HEK293T (cell line): ENCODE data around the gene B4GALT5.

Experiments
- CTCF ChIA-PET: fragments of 350-600 bp; formaldehyde crosslinking; extraction: SDS; loops from one replicate; lab custom pipeline; 2021; ENCODE audit warnings: antibody characterized with exemption, inconsistent platforms; lab: Yijun Ruan, JAX
- POLR2A ChIA-PET: fragments of 350-600 bp; formaldehyde crosslinking; extraction: SDS; loops from one replicate; lab custom pipeline; 2020; ENCODE audit warnings: antibody characterized with exemption, inconsistent platforms; lab: Yijun Ruan, JAX
- DNase-seq: peaks from one replicate; pipeline ENCODE4 v3.0.0; 2012; ENCODE audit warnings: mixed read lengths; ENCODE audit errors: extremely low spot score
- ARNT ChIP-seq: fragments of 450-650 bp; IDR thresholded peaks from 2 replicates; pipeline ENCODE4 v1.6.1; 2017; ENCODE audit warnings: mild to moderate bottlenecking
- BHLHE40 ChIP-seq: fragments of 450-650 bp; IDR thresholded peaks from 2 replicates; pipeline ENCODE4 v1.6.1; 2016; ENCODE audit warnings: mild to moderate bottlenecking, moderate library complexity, borderline replicate concordance
- CTBP1 ChIP-seq: fragments of 450-650 bp; IDR thresholded peaks from 2 replicates; pipeline ENCODE4 v1.6.1; 2016; ENCODE audit warnings: borderline replicate concordance
- ELF4 ChIP-seq: fragments of 450-650 bp; IDR thresholded peaks from 2 replicates; pipeline ENCODE4 v1.6.1; 2017; ENCODE audit warnings: antibody characterized with exemption
- FOXA1 ChIP-seq: fragments of 450-650 bp; IDR thresholded peaks from 2 replicates; pipeline ENCODE4 v1.6.1; 2016; ENCODE audit warnings: mild to moderate bottlenecking
- FOXK2 ChIP-seq: fragments of 450-650 bp; IDR thresholded peaks from 2 replicates; pipeline ENCODE4 v1.6.1; 2016; ENCODE audit warnings: mild to moderate bottlenecking
- FOXM1 ChIP-seq: fragments of 450-650 bp; IDR thresholded peaks from 2 replicates; pipeline ENCODE4 v1.6.1; 2017; ENCODE audit warnings: mild to moderate bottlenecking, borderline replicate concordance
- HDGF ChIP-seq: fragments of 450-650 bp; IDR thresholded peaks from 2 replicates; pipeline ENCODE4 v1.6.1; 2017; ENCODE audit warnings: antibody characterized with exemption, borderline replicate concordance
- L3MBTL2 ChIP-seq: fragments of 450-650 bp; conservative IDR thresholded peaks from 2 replicates; pipeline ENCODE4 v1.6.1; 2016; ENCODE audit warnings: mild to moderate bottlenecking
- LEF1 ChIP-seq: fragments of 450-650 bp; IDR thresholded peaks from 2 replicates; pipeline ENCODE4 v1.6.1; 2017; ENCODE audit warnings: mild to moderate bottlenecking, borderline replicate concordance
- NFRKB ChIP-seq: fragments of 450-650 bp; IDR thresholded peaks from 2 replicates; pipeline ENCODE4 v1.6.1; 2016; ENCODE audit warnings: mild to moderate bottlenecking, moderate library complexity
- SP1 ChIP-seq: fragments of 450-650 bp; IDR thresholded peaks from 2 replicates; pipeline ENCODE4 v1.6.1; 2017
- SUZ12 ChIP-seq: fragments of 450-650 bp; IDR thresholded peaks from 2 replicates; pipeline ENCODE4 v1.6.1; 2016; ENCODE audit warnings: mild to moderate bottlenecking
- TARDBP ChIP-seq: fragments of 450-650 bp; IDR thresholded peaks from 2 replicates; pipeline ENCODE4 v1.6.1; 2016
- ZNF384 ChIP-seq: fragments of 450-650 bp; IDR thresholded peaks from 2 replicates; pipeline ENCODE4 v1.6.1; 2016
- TF ChIP-seq, protein P1 (sequence below): fragments of 450-650 bp; IDR thresholded peaks from 2 replicates; pipeline ENCODE4 v1.6.1; 2016

B4GALT5 gene

GRCh38 chr20:49740807-49741206 lies 27.1 kb upstream of the B4GALT5 start:
- TF ChIP-seq, protein P1, sequence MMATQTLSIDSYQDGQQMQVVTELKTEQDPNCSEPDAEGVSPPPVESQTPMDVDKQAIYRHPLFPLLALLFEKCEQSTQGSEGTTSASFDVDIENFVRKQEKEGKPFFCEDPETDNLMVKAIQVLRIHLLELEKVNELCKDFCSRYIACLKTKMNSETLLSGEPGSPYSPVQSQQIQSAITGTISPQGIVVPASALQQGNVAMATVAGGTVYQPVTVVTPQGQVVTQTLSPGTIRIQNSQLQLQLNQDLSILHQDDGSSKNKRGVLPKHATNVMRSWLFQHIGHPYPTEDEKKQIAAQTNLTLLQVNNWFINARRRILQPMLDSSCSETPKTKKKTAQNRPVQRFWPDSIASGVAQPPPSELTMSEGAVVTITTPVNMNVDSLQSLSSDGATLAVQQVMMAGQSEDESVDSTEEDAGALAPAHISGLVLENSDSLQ, result no peak
- TF ChIP-seq LEF1 (no peak), ELF4 (no peak), L3MBTL2 (no peak), FOXK2 (no peak), ARNT (no peak), HDGF (no peak), CTBP1 (no peak), FOXA1 (no peak), BHLHE40 (no peak), SUZ12 (no peak), TARDBP (no peak), NFRKB (no peak), SP1 (no peak)
- POLR2A ChIA-PET, result no interaction called here

DNA sequence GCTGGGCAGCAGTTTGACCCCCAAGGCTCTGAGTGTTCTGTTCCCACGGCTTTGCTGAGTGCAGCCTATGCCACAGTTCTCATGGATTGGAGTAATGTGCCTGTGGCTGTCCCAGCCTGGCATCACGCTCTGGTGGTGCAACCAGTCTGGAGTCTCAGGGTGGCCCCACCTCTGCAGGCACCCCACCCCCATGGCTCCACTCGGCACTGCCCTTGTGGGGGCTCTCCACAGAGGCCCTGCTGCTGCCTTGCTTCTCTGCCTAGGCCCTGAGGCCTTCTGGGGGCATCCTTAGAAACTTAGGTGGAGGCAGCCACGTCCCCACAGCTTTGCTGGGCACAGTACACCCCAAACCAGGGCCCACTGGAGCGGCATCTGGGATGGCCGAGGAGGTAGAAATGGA lies 25.4 kb upstream of the B4GALT5 start:
- ChIA-PET CTCF (no interaction called here), POLR2A (no interaction called here)
- TF ChIP-seq SUZ12 (no peak), BHLHE40 (no peak), CTBP1 (no peak), TARDBP (no peak), LEF1 (no peak), FOXA1 (no peak), ARNT (no peak), SP1 (no peak), HDGF (no peak), L3MBTL2 (no peak), ZNF384 (no peak), FOXK2 (no peak), FOXM1 (no peak), ELF4 (no peak), NFRKB (no peak)
- TF ChIP-seq, protein P1, result no peak
- no peak for DNase-seq

More at GRCh38 chr20:49740807-49741206, 27.1 kb upstream of the B4GALT5 start:
- no peak for DNase-seq
- CTCF ChIA-PET, result no interaction called here

DNA sequence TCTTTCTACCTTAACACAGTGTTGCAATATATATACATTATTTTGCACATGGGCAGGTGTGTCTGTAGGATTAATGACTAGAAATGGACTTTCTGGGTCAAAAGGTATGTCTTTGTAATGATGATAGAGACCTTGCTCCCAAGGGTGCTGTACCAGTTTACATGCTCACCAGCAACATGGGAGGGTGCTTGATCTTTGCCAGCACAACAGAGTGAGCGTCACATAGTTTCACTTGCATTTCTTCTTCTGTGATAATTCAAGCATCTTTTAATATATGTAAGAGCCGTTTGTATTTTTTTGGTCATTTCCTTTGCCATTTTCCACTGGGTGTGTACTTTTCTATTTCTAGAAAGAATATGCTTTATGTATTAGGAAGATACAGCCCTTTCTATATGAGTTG lies 23.6 kb upstream of the B4GALT5 start:
- DNase-seq, result no peak
- CTCF ChIA-PET, result no interaction called here
- TF ChIP-seq CTBP1 (no peak), FOXM1 (no peak)
- POLR2A ChIA-PET, result no interaction called here

GRCh38 chr20:49729780-49730179 lies 16.1 kb upstream of the B4GALT5 start:
- CTCF ChIA-PET, result no interaction called here
- POLR2A ChIA-PET, result no interaction called here
- no peak for DNase-seq
- TF ChIP-seq FOXM1 (no peak), NFRKB (no peak), ARNT (no peak), BHLHE40 (no peak), ELF4 (no peak), FOXK2 (no peak), L3MBTL2 (no peak), SUZ12 (no peak), TARDBP (no peak), FOXA1 (no peak), LEF1 (no peak), HDGF (no peak), CTBP1 (no peak)
- TF ChIP-seq, protein P1, result no peak

GRCh38 chr20:49727894-49728885 lies 14.5 kb upstream of the B4GALT5 start:
- POLR2A ChIA-PET, result no interaction called here
- no peak for TF ChIP-seq FOXK2
- TF ChIP-seq LEF1, result no peak
- TF ChIP-seq, protein P1, result no peak
- TF ChIP-seq TARDBP, result no peak
- no peak for TF ChIP-seq BHLHE40
- TF ChIP-seq SP1, result no peak
- no peak for TF ChIP-seq FOXA1
- no peak for TF ChIP-seq ELF4
- TF ChIP-seq L3MBTL2, result no peak
- no peak for TF ChIP-seq SUZ12
- no peak for TF ChIP-seq HDGF
- no peak for TF ChIP-seq NFRKB
- TF ChIP-seq CTBP1, result no peak
- TF ChIP-seq ARNT, result no peak
- no peak for TF ChIP-seq ZNF384
- CTCF ChIA-PET, result interaction anchor here (0.7 kb wide), 1 partner anchor 65 kb away, joined by 3 read pairs; no protein-coding TSS in a partner anchor

More at GRCh38 chr20:49727894-49728885, 14.5 kb upstream of the B4GALT5 start:
- DNase-seq, result no peak
